Stimulated activated CD8-positive, alpha-beta memory T cell treated with anti-CD3 and anti-CD28 coated beads, Interleukin-12 subunit alpha, Interleukin-12 subunit beta, amount 100 ng/mL, for 24 hours (primary cell): Measurements from ENCODE around the gene MYO15B.

ENCODE experiments used
- DNase-seq: peaks from one replicate; pipeline ENCODE4 v3.0.0-alpha.2; 2020; ENCODE audit errors: extremely low read depth

MYO15B gene

DNA sequence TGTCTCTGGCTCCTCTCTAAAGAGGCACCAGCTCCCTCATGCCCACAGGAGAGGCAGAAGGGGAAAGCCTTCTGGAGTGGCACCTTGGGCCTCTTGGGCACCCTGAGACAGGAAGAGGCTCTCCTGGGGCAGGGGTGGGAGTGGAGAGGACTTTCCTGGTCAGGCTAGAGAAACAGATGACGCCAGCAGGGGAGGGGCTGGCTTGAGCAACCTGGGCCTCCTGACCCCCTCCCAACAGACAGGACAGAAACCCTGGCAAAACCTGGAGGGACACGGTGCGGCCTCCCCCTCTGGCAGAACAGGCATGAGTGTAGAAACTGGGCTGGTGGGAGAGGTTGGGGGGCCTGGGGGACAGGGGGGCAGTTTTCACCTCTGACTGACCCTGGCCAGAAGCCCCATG lies 51.7 kb downstream of the MYO15B start:
- no peak for DNase-seq

DNA sequence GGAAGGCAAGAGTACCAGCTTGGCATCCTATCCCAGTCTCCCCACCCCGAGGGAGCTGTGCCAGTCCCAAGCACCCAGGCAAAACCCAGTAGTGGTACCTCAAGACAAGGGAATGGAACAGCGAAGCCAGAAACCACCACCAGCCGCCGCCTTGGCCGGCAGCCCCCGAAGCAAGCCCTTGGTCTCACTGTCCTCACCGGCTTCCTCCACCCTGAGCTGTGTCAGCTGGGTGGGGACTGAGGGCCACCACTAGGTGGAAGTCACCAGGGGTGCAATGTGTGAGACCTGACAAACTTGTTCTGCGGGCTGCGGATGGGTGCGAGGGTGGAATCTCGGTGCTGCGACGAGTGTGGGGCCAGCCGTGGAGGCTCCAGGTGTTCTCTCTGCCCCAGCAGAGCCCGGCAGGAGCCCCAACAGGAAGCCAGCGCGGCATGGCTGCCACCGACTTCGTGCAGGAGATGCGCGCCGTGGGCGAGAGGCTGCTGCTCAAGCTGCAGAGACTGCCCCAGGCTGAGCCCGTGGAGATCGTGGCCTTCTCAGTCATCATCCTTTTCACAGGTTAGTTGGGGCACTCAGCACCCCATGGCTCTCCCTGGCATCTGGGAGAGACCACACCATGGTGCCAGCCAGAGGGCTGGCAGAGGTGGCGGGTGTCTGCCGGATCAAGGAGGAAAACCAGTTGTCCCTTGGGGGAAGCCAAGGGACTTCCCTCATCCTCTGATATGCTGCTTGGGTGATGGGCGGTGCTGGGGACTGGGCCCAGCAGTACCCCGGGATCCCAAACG lies 52.4 kb downstream of the MYO15B start:
- no peak for DNase-seq

DNA sequence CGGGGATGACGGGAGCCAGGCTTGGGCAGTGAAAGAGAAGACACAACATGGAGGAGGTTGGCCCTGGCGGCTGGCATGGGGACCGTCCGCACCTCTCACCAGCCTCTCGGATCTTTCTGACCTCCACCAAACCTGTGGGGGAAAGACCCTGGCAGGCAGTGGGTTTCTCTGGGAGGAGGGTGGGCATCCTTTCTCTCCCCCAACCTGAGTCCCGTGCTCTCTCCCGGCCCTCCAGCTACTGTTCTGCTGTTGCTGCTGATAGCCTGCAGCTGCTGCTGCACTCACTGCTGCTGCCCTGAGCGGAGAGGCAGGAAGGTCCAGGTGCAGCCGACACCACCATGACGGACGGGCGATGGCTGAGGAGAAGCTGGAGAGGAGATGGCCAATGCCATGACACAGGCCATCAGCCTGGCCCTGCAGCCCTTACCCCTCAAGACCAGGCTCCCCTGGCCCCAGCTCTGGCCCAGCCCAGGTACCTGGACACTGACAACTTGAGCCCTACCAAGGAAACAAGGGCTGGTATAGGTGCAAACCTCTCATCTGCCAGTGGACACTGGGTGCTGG lies 53.0 kb downstream of the MYO15B start:
- DNase-seq, result no peak

DNA sequence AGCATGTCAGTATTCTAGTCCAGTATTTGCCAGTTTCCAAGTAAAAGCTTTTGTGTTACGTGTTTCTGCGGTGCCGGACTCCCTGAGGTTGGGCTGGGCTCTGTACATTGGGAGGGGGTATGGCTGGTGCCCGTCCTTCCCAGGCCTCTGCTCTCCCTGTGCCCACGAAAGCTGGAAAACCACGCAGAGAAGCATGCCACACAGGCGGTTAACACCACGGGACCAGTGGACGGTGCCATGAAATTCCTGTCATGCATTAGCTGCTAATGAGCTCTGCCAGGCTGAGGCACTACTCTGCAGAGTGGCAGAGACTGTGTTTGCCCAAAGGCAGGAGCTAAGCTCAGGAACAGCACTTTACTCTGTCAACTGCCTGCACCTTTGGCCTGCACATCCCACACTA lies 53.7 kb downstream of the MYO15B start:
- DNase-seq, result no peak

DNA sequence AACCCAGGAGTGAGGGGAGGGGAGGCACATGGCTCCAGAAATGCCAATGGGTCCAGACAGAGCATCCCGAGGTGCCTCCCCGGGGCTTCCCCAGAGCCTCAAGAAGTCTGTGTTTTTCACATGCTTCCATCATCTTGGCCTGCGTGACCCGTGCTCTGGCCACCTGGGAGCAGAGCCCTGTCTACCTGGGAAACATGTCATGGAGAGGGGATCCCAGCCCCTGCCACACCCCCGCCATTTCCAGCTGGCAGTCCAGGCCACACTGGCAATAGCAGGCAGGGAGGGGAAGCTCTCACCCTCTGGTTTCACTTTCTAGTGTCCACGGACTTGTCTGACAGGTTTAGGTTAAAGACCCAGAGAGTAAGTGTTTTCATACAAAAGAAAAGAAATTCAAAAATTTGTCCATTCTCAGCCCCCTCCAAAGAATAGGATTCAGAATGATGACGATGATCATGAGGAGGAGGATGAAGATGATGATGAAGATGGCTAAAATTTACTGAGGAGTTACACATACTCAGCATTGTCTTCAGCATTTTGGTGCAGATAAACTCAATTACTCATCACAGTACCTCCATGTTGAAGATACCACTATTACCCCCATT lies 54.7 kb downstream of the MYO15B start:
- DNase-seq, result no peak

- DNase-seq, result no peak
Observed at GRCh38 chr17:75642784-75643642, 55.4 kb downstream of the MYO15B start.

GRCh38 chr17:75643643-75644017 lies 56.0 kb downstream of the MYO15B start:
- no peak for DNase-seq

DNA sequence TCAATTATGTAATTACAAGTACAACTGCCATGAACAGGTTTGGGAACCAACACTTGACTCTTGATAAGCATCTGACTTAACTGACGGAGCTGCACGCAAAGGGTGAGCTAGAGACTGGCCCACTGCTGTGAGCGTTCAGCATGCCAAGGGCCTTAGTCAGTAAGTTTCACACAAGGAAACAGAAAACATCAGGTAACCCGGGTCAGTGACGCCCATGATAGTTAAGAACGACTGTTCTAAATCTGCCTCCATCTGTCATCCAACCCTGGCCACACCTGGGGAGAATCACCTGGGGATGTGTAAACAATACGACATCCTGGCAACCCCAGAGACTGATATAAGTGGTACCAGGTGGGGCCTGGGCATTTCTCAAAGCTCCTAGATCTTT lies 57.9 kb downstream of the MYO15B start:
- no peak for DNase-seq

- DNase-seq, result no peak
Observed at GRCh38 chr17:75645889-75646637, 58.5 kb downstream of the MYO15B start.

- DNase-seq, result no peak
Observed at GRCh38 chr17:75646638-75646992, 59.0 kb downstream of the MYO15B start.

DNA sequence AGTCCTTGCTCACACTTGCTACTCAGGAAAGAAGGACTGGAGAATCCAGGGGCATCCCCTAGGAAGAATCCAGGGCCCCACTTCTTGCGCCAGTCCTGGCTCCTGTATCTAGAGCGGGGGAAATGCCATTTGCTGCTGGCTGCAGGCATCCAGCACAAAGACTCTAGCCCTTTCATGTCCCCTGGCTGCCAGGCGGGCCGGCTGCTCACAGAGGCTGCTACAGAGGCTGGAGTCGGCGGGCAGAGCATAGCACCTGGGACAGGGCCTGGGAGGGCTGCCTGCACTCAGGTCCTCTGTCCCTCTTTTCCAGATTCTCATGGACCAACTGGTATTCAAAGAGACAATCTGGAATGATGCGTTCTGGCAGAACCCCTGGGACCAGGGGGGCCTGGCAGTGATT lies 59.5 kb downstream of the MYO15B start:
- no peak for DNase-seq

- no peak for DNase-seq
Observed at GRCh38 chr17:75647921-75648320, 60.3 kb downstream of the MYO15B start.

DNA sequence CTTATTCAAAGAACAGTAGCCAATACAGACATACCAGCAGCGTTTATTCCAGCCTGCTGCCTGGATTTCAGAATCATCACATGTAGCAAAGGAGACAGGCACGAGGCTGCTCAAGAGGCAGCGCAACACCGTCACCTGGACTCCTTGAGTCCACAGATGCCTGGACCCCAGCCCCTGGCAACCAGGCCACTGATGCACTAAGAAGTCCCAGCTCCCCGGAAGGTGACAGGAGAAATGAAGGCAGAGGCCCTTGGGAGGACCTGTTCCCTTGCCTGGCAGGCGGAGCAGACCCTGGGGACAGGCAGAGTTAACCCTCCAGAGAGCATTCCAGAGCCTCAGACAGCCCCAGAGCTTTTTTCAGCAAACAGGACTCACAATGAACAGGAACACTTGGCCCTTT lies 62.1 kb downstream of the MYO15B start:
- no peak for DNase-seq

DNA sequence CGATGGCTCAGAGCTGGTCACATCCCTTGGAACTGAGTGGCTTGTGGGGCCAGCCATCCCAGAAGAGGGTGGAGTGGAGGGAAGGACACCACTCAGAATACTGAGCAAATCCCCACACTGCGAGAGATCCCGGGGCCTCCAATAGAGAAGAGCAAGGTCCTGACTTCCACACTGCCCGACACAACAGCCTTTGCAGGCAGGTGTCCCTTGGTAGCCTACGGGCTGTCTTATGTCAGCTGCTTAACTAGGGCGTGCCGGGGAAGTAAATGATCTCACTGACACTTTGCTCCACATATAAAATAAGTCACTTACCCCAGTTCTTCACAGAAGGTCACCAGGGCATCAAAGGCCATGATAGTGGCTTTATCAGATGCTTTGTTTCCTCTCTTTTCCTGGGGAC lies 63.3 kb downstream of the MYO15B start:
- no peak for DNase-seq

DNA sequence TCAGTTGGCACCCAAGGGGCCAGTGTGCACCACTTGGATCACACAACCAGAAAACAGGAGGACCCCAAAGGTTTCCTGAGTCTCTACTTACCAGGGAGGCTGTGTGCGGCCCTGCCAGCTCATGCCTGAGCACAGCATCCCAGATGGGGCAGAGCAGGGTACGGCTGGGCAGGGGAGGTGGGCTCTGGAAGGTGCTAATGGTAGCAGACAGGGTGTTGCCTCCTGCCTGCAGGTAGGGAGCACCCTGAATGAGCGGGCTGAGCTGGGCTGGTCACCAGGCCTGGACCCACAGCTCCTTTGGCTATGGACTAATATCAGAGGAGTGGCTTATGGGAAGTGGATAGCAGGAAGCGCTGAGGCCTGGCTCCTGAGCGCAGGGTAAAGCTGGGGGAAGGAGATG lies 64.7 kb downstream of the MYO15B start:
- DNase-seq, result no peak

- no peak for DNase-seq
Observed at GRCh38 chr17:75652934-75653549, 65.4 kb downstream of the MYO15B start.

DNA sequence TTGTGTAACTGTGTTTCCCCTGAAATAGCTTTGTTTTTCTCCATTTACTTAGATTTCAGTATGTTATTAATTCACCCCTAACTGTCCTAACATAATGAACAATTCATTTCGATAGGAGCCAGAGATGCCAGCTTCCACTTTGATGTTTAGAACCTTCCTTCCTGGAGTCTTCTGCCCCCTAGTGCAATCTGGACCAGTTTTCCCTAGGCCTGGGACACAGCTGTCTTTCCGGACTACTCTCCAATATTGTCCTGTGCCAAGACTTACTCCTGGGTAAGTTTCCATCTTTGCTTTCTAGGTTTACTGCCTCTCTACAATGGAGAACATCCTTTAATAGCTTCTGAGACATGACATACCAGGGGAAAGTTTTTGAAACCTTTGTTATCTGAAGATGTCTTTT lies 66.6 kb downstream of the MYO15B start:
- no peak for DNase-seq

DNA sequence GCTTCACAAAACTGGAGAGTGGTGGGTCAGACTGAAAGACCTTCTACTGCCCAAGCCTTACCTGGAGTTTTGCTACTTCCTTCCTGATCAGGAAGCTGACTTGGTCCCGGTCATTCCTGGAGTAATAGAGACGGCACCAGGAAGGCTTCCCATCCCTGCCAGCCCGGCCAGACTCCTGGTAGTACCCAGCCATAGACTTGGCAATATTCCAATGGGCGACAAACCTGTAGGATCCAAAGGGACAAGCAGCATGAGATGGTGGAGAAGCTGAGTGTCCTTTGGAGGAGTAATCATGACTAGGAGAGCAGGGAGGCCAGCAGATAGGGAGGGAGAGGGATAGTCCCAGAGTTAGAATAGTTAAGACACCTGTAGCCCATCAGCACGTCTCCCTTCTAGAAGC lies 70.6 kb downstream of the MYO15B start:
- DNase-seq, result no peak

DNA sequence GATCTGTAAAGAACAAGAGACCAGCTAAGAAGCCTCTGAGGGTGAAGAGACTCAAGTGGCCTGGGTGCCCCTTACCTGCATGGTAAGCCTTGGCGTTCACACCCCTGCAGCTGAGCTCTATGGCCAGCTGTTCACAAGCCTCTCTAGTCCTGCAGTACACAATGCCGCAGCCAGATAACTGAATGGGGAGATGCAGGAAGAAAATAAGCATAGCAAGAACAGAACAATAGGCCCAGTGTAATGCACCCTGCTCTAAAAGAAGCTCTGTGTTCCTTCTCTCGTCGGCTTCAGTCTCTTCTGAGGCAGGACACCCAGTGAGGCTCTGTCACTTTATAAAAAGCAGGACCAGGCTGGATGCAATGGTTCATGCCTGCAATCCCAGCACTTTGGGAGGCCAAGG lies 73.9 kb downstream of the MYO15B start:
- DNase-seq, result no peak

GRCh38 chr17:75662511-75662910 lies 74.9 kb downstream of the MYO15B start:
- DNase-seq, result no peak

- no peak for DNase-seq
Observed at GRCh38 chr17:75664099-75664549, 76.5 kb downstream of the MYO15B start.
